HepG2 (cell line): ENCODE results near the gene ALDH3A1. TPM values are rescaled to one million over a fixed set of nuclear protein-coding genes. Genes with fewer than 3 reads are reported as not detected.

Experiments used
- AHR ChIP-seq: IDR thresholded peaks from 2 replicates; pipeline ENCODE4 v1.6.1; 2018; ENCODE audit warnings: missing genetic modification reagents, missing compliant biosample characterization
- BCL6 ChIP-seq: IDR thresholded peaks from 2 replicates; pipeline ENCODE4 v1.6.1; 2016; ENCODE audit warnings: missing genetic modification reagents, missing compliant biosample characterization
- BRD4 ChIP-seq: sonication (generic); formaldehyde crosslinking; IDR thresholded peaks from 2 replicates; pipeline ENCODE4 v1.4.0; 2020; ENCODE audit warnings: missing genetic modification reagents
- GTF3A ChIP-seq: sonication (generic); formaldehyde crosslinking; conservative IDR thresholded peaks from 2 replicates; pipeline ENCODE4 v1.4.0; 2020; ENCODE audit warnings: mild to moderate bottlenecking, missing genetic modification reagents
- HIVEP1 ChIP-seq: sonication (generic); formaldehyde crosslinking; IDR thresholded peaks from 2 replicates; pipeline ENCODE4 v1.4.0; 2020; ENCODE audit warnings: mild to moderate bottlenecking, missing genetic modification reagents
- MYC ChIP-seq: sonication (generic); formaldehyde crosslinking; IDR thresholded peaks from 2 replicates; pipeline ENCODE4 v1.9.0; 2021; ENCODE audit warnings: missing genetic modification reagents, borderline replicate concordance
- NCOA1 ChIP-seq: sonication (generic); formaldehyde crosslinking; IDR thresholded peaks from 2 replicates; pipeline ENCODE4 v1.9.0; 2021; ENCODE audit warnings: missing genetic modification reagents
- NR2F6 ChIP-seq, 2 experiments: IDR thresholded peaks; 2 replicates each; pipeline ENCODE4 v1.6.1; 2016; ENCODE audit warnings: antibody characterized with exemption in 1 of 2, mild to moderate bottlenecking in 1 of 2
- NRL ChIP-seq: sonication (generic); formaldehyde crosslinking; IDR thresholded peaks from 2 replicates; pipeline ENCODE4 v1.5.0; 2020; ENCODE audit warnings: missing genetic modification reagents, mild to moderate bottlenecking, moderate library complexity, borderline replicate concordance
- PPARG ChIP-seq: conservative IDR thresholded peaks from 2 replicates; pipeline ENCODE4 v1.6.1; 2016; ENCODE audit warnings: missing biosample characterization, missing genetic modification reagents
- RCOR2 ChIP-seq: IDR thresholded peaks from 2 replicates; pipeline ENCODE4 v1.6.1; 2016; ENCODE audit warnings: missing biosample characterization, missing genetic modification reagents
- RNF2 ChIP-seq: fragments of 450-650 bp; conservative IDR thresholded peaks from 2 replicates; pipeline ENCODE4 v1.6.1; 2016; ENCODE audit warnings: low read depth
- TARDBP ChIP-seq: sonication (generic); formaldehyde crosslinking; IDR thresholded peaks from 2 replicates; pipeline ENCODE4 v1.8.0; 2022; ENCODE audit warnings: mild to moderate bottlenecking, missing genetic modification reagents
- TCF7 ChIP-seq: sonication (generic); IDR thresholded peaks from 2 replicates; pipeline ENCODE4 v1.6.1; 2016; ENCODE audit warnings: antibody characterized with exemption, low read depth
- ZBTB42 ChIP-seq: sonication (generic); formaldehyde crosslinking; IDR thresholded peaks from 2 replicates; pipeline ENCODE4 v1.5.0; 2020; ENCODE audit warnings: mild to moderate bottlenecking, missing genetic modification reagents
- ZBTB7A ChIP-seq: sonication (generic); formaldehyde crosslinking; IDR thresholded peaks from 2 replicates; pipeline ENCODE4 v1.8.0; 2022; ENCODE audit warnings: mild to moderate bottlenecking, missing genetic modification reagents
- ZNF253 ChIP-seq: sonication (generic); formaldehyde crosslinking; IDR thresholded peaks from 2 replicates; pipeline ENCODE4 v1.8.0; 2022; ENCODE audit warnings: mild to moderate bottlenecking, missing genetic modification reagents, borderline replicate concordance
- ZNF3 ChIP-seq: IDR thresholded peaks from 2 replicates; pipeline ENCODE4 v1.7.0; 2017; ENCODE audit warnings: inconsistent platforms
- ZNF501 ChIP-seq: sonication (generic); formaldehyde crosslinking; IDR thresholded peaks from 2 replicates; pipeline ENCODE4 v1.5.1; 2020; ENCODE audit warnings: mild to moderate bottlenecking, moderate library complexity, missing genetic modification reagents
- ZNF577 ChIP-seq: sonication (generic); formaldehyde crosslinking; IDR thresholded peaks from 2 replicates; pipeline ENCODE4 v1.4.0; 2020; ENCODE audit warnings: mild to moderate bottlenecking, low read depth, missing genetic modification reagents, borderline replicate concordance
- ZNF589 ChIP-seq: sonication (generic); formaldehyde crosslinking; conservative IDR thresholded peaks from 2 replicates; pipeline ENCODE4 v1.8.0; 2022; ENCODE audit warnings: mild to moderate bottlenecking, moderate library complexity, missing genetic modification reagents
- ZNF790 ChIP-seq: sonication (generic); formaldehyde crosslinking; IDR thresholded peaks from 2 replicates; pipeline ENCODE4 v1.8.0; 2022; ENCODE audit warnings: missing genetic modification reagents, mild to moderate bottlenecking, borderline replicate concordance
- polyA plus RNA-seq, 8 experiments: library from polyadenylated mRNA; depleted of rRNA in 3 of 8; stranded (reverse) in 7 of 8; unstranded in 1 of 8; fragments of >200 nt; fragmentation: Illumina TruSeq in 4 of 8; extraction: Trizol in 4 of 8; gene quantifications; 2 replicates each; pipeline versions ENCODE4 v1.2.1 to v1.2.3, GENCODE V29; 2011 to 2016; ENCODE audit warnings: low read depth in 4 of 8, missing spikeins in 1 of 8, mixed read lengths in 1 of 8; ENCODE audit not compliant: insufficient read depth in 1 of 8
- total RNA-seq, 5 experiments: library from RNA; depleted of rRNA; stranded (reverse); fragments of >200 nt; fragmentation: Illumina TruSeq; extraction: Trizol; gene quantifications; 2 replicates each; pipeline ENCODE4 v1.2.3, GENCODE V29; 2016; ENCODE audit warnings: low read depth in 1 of 5
- TF ChIP-seq, protein P1 (sequence below): sonication (generic); formaldehyde crosslinking; conservative IDR thresholded peaks from 2 replicates; pipeline ENCODE4 v1.8.0; 2022; ENCODE audit warnings: mild to moderate bottlenecking, moderate library complexity, missing genetic modification reagents
- TF ChIP-seq, protein P2 (sequence below): sonication (generic); formaldehyde crosslinking; conservative IDR thresholded peaks from 2 replicates; pipeline ENCODE4 v1.4.0; 2020; ENCODE audit warnings: mild to moderate bottlenecking, missing genetic modification reagents, moderate library complexity
- TF ChIP-seq, protein P3 (sequence below): IDR thresholded peaks from 2 replicates; pipeline ENCODE4 v1.6.1; 2016

Gene ALDH3A1
- total and polyA plus RNA-seq, 2 of the 13 experiments (the other 11 are each of a cell fraction or from before 2014, with no cell fraction given), result 0.07 to 0.62 TPM

DNA sequence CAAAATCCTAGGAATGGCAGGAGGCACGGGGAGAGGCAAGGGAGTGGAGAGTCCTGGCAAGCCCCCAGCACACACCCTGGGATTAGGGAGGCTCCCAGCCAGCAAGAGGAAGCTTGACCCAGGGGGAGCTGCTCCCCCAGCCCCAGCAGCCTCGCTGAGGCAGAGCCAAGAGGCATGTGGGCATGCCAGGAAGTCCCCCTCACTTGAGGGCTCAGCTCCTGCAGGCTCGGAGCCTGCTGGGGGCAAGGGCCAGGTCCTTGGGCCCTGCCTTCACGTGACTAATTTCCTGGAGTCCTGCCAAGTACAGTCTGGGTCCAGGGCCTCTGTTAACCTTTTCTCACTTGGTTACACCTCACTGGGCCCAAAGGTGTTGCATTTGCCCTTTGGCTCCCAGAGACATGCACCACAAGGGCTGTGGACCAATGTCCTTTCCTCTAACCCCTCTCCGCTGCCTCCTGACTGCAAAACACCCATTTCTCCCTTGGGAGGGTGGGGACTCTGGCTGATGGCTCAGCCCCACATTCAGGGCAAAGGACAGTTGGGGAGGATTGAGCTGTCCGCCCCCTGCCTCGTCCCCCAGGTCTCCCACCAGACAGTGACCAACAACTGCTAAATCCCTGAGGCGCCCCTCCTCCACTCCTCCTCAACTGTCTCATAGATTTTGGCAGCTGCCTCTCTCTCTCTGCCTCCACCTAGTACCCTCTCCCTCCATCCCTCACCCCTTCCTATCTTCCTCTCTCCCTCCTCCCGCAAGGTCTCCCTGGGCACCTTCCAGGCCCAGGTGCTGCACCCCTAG, 27.3 kb downstream of the ALDH3A1 start (continued):
- no peak for TF ChIP-seq TCF7
- 0 out of 2 replicates have a peak, but pooled peaks have one; percentile 45 for TF ChIP-seq RCOR2 (CRISPR knock-in tag)
- TF ChIP-seq GTF3A (CRISPR knock-in tag), result no peak
- TF ChIP-seq, protein P1, sequence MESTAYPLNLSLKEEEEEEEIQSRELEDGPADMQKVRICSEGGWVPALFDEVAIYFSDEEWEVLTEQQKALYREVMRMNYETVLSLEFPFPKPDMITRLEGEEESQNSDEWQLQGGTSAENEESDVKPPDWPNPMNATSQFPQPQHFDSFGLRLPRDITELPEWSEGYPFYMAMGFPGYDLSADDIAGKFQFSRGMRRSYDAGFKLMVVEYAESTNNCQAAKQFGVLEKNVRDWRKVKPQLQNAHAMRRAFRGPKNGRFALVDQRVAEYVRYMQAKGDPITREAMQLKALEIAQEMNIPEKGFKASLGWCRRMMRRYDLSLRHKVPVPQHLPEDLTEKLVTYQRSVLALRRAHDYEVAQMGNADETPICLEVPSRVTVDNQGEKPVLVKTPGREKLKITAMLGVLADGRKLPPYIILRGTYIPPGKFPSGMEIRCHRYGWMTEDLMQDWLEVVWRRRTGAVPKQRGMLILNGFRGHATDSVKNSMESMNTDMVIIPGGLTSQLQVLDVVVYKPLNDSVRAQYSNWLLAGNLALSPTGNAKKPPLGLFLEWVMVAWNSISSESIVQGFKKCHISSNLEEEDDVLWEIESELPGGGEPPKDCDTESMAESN (CRISPR knock-in tag), result no peak
- TF ChIP-seq, protein P2, sequence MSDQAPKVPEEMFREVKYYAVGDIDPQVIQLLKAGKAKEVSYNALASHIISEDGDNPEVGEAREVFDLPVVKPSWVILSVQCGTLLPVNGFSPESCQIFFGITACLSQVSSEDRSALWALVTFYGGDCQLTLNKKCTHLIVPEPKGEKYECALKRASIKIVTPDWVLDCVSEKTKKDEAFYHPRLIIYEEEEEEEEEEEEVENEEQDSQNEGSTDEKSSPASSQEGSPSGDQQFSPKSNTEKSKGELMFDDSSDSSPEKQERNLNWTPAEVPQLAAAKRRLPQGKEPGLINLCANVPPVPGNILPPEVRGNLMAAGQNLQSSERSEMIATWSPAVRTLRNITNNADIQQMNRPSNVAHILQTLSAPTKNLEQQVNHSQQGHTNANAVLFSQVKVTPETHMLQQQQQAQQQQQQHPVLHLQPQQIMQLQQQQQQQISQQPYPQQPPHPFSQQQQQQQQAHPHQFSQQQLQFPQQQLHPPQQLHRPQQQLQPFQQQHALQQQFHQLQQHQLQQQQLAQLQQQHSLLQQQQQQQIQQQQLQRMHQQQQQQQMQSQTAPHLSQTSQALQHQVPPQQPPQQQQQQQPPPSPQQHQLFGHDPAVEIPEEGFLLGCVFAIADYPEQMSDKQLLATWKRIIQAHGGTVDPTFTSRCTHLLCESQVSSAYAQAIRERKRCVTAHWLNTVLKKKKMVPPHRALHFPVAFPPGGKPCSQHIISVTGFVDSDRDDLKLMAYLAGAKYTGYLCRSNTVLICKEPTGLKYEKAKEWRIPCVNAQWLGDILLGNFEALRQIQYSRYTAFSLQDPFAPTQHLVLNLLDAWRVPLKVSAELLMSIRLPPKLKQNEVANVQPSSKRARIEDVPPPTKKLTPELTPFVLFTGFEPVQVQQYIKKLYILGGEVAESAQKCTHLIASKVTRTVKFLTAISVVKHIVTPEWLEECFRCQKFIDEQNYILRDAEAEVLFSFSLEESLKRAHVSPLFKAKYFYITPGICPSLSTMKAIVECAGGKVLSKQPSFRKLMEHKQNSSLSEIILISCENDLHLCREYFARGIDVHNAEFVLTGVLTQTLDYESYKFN (CRISPR knock-in tag), result peak; percentile 86
- no peak for TF ChIP-seq ZNF3 (CRISPR knock-in tag)
- TF ChIP-seq RNF2, result no peak
- TF ChIP-seq ZBTB42, result no peak
- TF ChIP-seq ZNF253 (CRISPR knock-in tag), result no peak
- no peak for TF ChIP-seq ZNF577 (CRISPR knock-in tag)
- TF ChIP-seq ZNF589 (CRISPR knock-in tag), result no peak; the same call in 1 of the 2 replicates
- TF ChIP-seq BRD4 (CRISPR knock-in tag), result no peak
- TF ChIP-seq NRL (CRISPR knock-in tag), result peak; percentile 49; the same call in 1 of the 2 replicates
- TF ChIP-seq ZBTB7A (CRISPR knock-in tag), result peak; percentile 77; the same call in 1 of the 2 replicates
- TF ChIP-seq NCOA1 (CRISPR knock-in tag), result 0 out of 2 replicates have a peak, but pooled peaks have one; percentile 60
- peak; percentile 81 for TF ChIP-seq BCL6 (CRISPR knock-in tag)
- peak; percentile 91 for TF ChIP-seq NR2F6 (IDR thresholded peaks at IDR 0.05)
- TF ChIP-seq NR2F6 (CRISPR knock-in tag; IDR thresholded peaks at IDR 0.05), result peak; percentile 90
- no peak for TF ChIP-seq ZNF790
- TF ChIP-seq, protein P3, sequence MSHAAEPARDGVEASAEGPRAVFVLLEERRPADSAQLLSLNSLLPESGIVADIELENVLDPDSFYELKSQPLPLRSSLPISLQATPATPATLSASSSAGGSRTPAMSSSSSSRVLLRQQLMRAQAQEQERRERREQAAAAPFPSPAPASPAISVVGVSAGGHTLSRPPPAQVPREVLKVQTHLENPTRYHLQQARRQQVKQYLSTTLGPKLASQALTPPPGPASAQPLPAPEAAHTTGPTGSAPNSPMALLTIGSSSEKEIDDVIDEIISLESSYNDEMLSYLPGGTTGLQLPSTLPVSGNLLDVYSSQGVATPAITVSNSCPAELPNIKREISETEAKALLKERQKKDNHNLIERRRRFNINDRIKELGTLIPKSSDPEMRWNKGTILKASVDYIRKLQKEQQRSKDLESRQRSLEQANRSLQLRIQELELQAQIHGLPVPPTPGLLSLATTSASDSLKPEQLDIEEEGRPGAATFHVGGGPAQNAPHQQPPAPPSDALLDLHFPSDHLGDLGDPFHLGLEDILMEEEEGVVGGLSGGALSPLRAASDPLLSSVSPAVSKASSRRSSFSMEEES (CRISPR knock-in tag), result peak; percentile 80
- no peak for TF ChIP-seq AHR (CRISPR knock-in tag)
- peak; percentile 27; the same call in 1 of the 2 replicates for TF ChIP-seq TARDBP (CRISPR knock-in tag)
- 0 out of 2 replicates have a peak, but pooled peaks have one; percentile 37 for TF ChIP-seq HIVEP1
- TF ChIP-seq MYC (CRISPR knock-in tag), result no peak
- peak; percentile 66 for TF ChIP-seq PPARG (CRISPR knock-in tag)
- no peak for TF ChIP-seq ZNF501 (CRISPR knock-in tag)
